ENCODE results near the gene CSNK1G3. TPM values are rescaled to one million over a fixed set of nuclear protein-coding genes. Genes with fewer than 3 reads are reported as not detected.

CSNK1G3 gene
- total and polyA plus RNA-seq, 2 donors (not counting 1 experiment from before 2014, with no cell fraction given) = 31.9 to 57.0 TPM

- H2AFZ ChIP-seq (ENCODE audit: low read length) = no peak overlapping the region
- H3K4me2 ChIP-seq (ENCODE audit: extremely low read depth, insufficient read depth, low read length) = no peak overlapping the region
- no peak for TF ChIP-seq CTCF (conservative IDR thresholded peaks at IDR 0.05 in 1 of 2, IDR thresholded peaks at IDR 0.05 in 1 of 2; ENCODE audit: low read depth in 1 of 2, low read length in 2 of 2)
- TF ChIP-seq EZH2 (IDR thresholded peaks at IDR 0.05; ENCODE audit: low read length, missing control alignments) = no peak
- no peak overlapping the region for H3K4me3 ChIP-seq (replicated peaks in 1 of 4; ENCODE audit: control extremely low read depth in 1 of 4, insufficient read depth in 1 of 4, low read depth in 3 of 4, low read length in 4 of 4)
- H3K9ac ChIP-seq (ENCODE audit: insufficient read depth, low read length) = no peak overlapping the region
- H3K27me3 ChIP-seq (ENCODE audit: control insufficient read depth, insufficient read depth, low read length) = no peaks in the 10 kb centered on the region
- H3K36me3 ChIP-seq (ENCODE audit: control insufficient read depth, insufficient read depth, low read length) = no peaks in the 10 kb centered on the region
- no peaks in the 10 kb centered on the region for H4K20me1 ChIP-seq (ENCODE audit: control insufficient read depth, extremely low read depth, insufficient read depth, low read length)
- DNase-seq (ENCODE audit: low read depth in 2 of 2) = no peak
- no peaks in the 10 kb centered on the region for H3K4me1 ChIP-seq (ENCODE audit: control insufficient read depth, extremely low read depth, insufficient read depth, low read length)
- H3K9me3 ChIP-seq (ENCODE audit: control insufficient read depth, insufficient read depth, low read depth, low read length) = no peaks in the 10 kb centered on the region
- no peaks in the 10 kb centered on the region for H3K79me2 ChIP-seq (ENCODE audit: control insufficient read depth, insufficient read depth, low read length)
- H3K27ac ChIP-seq (ENCODE audit: insufficient read depth, low read length) = no peak overlapping the region
These were observed 33.4 kb upstream of the CSNK1G3 start for GRCh38 chr5:123478546-123478945.

- DNase-seq (ENCODE audit: low read depth in 2 of 2) = peak in 1 of 2 donors; percentile 15
- no peak overlapping the region for H3K27ac ChIP-seq (ENCODE audit: insufficient read depth, low read length)
- no peak overlapping the region for H3K4me2 ChIP-seq (ENCODE audit: extremely low read depth, insufficient read depth, low read length)
These were observed 29.7 kb upstream of the CSNK1G3 start for GRCh38 chr5:123482258-123482657.

GRCh38 chr5:123483446-123484077, 28.4 kb upstream of the CSNK1G3 start:
- H2AFZ ChIP-seq (ENCODE audit: low read length) = no peak overlapping the region
- H4K20me1 ChIP-seq (ENCODE audit: control insufficient read depth, extremely low read depth, insufficient read depth, low read length) = no peaks in the 10 kb centered on the region
- no peak overlapping the region for H3K27ac ChIP-seq (ENCODE audit: insufficient read depth, low read length)
- no peaks in the 10 kb centered on the region for H3K79me2 ChIP-seq (ENCODE audit: control insufficient read depth, insufficient read depth, low read length)
- H3K9ac ChIP-seq (ENCODE audit: insufficient read depth, low read length) = no peak overlapping the region
- no peak overlapping the region for H3K4me3 ChIP-seq (replicated peaks in 1 of 4; ENCODE audit: control extremely low read depth in 1 of 4, insufficient read depth in 1 of 4, low read depth in 3 of 4, low read length in 4 of 4)
- no peaks in the 10 kb centered on the region for H3K36me3 ChIP-seq (ENCODE audit: control insufficient read depth, insufficient read depth, low read length)
- H3K4me2 ChIP-seq (ENCODE audit: extremely low read depth, insufficient read depth, low read length) = no peak overlapping the region
- no peaks in the 10 kb centered on the region for H3K9me3 ChIP-seq (ENCODE audit: control insufficient read depth, insufficient read depth, low read depth, low read length)
- TF ChIP-seq EZH2 (IDR thresholded peaks at IDR 0.05; ENCODE audit: low read length, missing control alignments) (no peak), CTCF (conservative IDR thresholded peaks at IDR 0.05 in 1 of 2, IDR thresholded peaks at IDR 0.05 in 1 of 2; ENCODE audit: low read depth in 1 of 2, low read length in 2 of 2) (no peak)
- no peak for DNase-seq (ENCODE audit: low read depth in 2 of 2)
- no peaks in the 10 kb centered on the region for H3K27me3 ChIP-seq (ENCODE audit: control insufficient read depth, insufficient read depth, low read length)
- no peaks in the 10 kb centered on the region for H3K4me1 ChIP-seq (ENCODE audit: control insufficient read depth, extremely low read depth, insufficient read depth, low read length)

More at GRCh38 chr5:123482258-123482657, 29.7 kb upstream of the CSNK1G3 start:
- Histone ChIP-seq H3K36me3 (ENCODE audit: control insufficient read depth, insufficient read depth, low read length) (no peaks in the 10 kb centered on the region), H3K4me1 (ENCODE audit: control insufficient read depth, extremely low read depth, insufficient read depth, low read length) (no peaks in the 10 kb centered on the region), H3K9me3 (ENCODE audit: control insufficient read depth, insufficient read depth, low read depth, low read length) (no peaks in the 10 kb centered on the region), H2AFZ (ENCODE audit: low read length) (no peak overlapping the region), H4K20me1 (ENCODE audit: control insufficient read depth, extremely low read depth, insufficient read depth, low read length) (no peaks in the 10 kb centered on the region), H3K4me3 (replicated peaks in 1 of 4; ENCODE audit: control extremely low read depth in 1 of 4, insufficient read depth in 1 of 4, low read depth in 3 of 4, low read length in 4 of 4) (no peak overlapping the region), H3K27me3 (ENCODE audit: control insufficient read depth, insufficient read depth, low read length) (no peaks in the 10 kb centered on the region), H3K9ac (ENCODE audit: insufficient read depth, low read length) (no peak overlapping the region), H3K79me2 (ENCODE audit: control insufficient read depth, insufficient read depth, low read length) (no peaks in the 10 kb centered on the region)
- TF ChIP-seq EZH2 (IDR thresholded peaks at IDR 0.05; ENCODE audit: low read length, missing control alignments) = no peak
- TF ChIP-seq CTCF (conservative IDR thresholded peaks at IDR 0.05 in 1 of 2, IDR thresholded peaks at IDR 0.05 in 1 of 2; ENCODE audit: low read depth in 1 of 2, low read length in 2 of 2) = no peak

Data from fibroblast of lung (primary cell).